Measurements from ENCODE around the gene RING1. TPM values are rescaled to one million over a fixed set of nuclear protein-coding genes. Genes with fewer than 3 reads are reported as not detected.

RING1 gene
- total and polyA plus RNA-seq, 10 of the 15 experiments (the other 5 are each of a cell fraction or from before 2014, with no cell fraction given) = 2.0 to 27.2 (median 15.8) TPM

- no peak for TF ChIP-seq PRDM15 (CRISPR knock-in tag; IDR thresholded peaks at IDR 0.05)
These were observed 35.4 kb upstream of the RING1 start (continued) for GRCh38 chr6:33172688-33173534.

- intact Hi-C loops (cut with micrococcal nuclease; ENCODE audit: unreplicated experiment) = loop anchor here (2.0 kb wide), 2 partner anchors 51 to 75 kb away; no protein-coding TSS in a partner anchor
- H3K79me2 ChIP-seq (ENCODE audit: control insufficient read depth, insufficient read depth, low read length) = no peaks in the 10 kb centered on the region
- FAIRE-seq = no peak
- no peak overlapping the region for H3K4me2 ChIP-seq (ENCODE audit: control insufficient read depth, insufficient read depth)
- POLR2A ChIA-PET = interaction anchor here (0.8 to 1.6 kb wide), 7 partner anchors 17 to 159 kb away, joined by 3 to 5 read pairs (median 3); no protein-coding TSS in a partner anchor
- 0% methylated on average over 10 of the region's 11 CpGs for WGBS (ENCODE audit: insufficient coverage, insufficient replicate concordance, low lambda C conversion rate, missing lambda C conversion rate)
- no peak for ATAC-seq
- H2AFZ ChIP-seq (ENCODE audit: control insufficient read depth, low read depth, low read length) = no peak overlapping the region
- in situ Hi-C loops (cut with MboI) = no loop called here
- RAD21 ChIA-PET (ENCODE audit: unreplicated experiment) = interaction anchor here (0.6 to 3.9 kb wide), 14 partner anchors 9 to 173 kb away, joined by 3 to 27 read pairs (median 4); no protein-coding TSS in a partner anchor
- H4K20me1 ChIP-seq (ENCODE audit: control insufficient read depth, insufficient read depth) = no peaks in the 10 kb centered on the region
- no TSS peak for BruUV-seq (replicated peaks)
- no peaks in the 10 kb centered on the region for H3K9me3 ChIP-seq (replicated peaks; ENCODE audit: control insufficient read depth, insufficient read depth, low read length)
- H3K9ac ChIP-seq (ENCODE audit: control insufficient read depth, insufficient read depth, low read length) = no peak overlapping the region
- no peaks in the 10 kb centered on the region for H3K36me3 ChIP-seq (ENCODE audit: control insufficient read depth in 2 of 2, insufficient read depth in 2 of 2, low read length in 1 of 2)
- H3K4me1 ChIP-seq (ENCODE audit: control insufficient read depth, insufficient read depth, low read length) = no peaks in the 10 kb centered on the region; the same call in 1 of the 2 replicates
- no peak overlapping the region for H3K27ac ChIP-seq (ENCODE audit: control insufficient read depth, insufficient read depth)
- SMC1A ChIA-PET (ENCODE audit: uncharacterized antibody, unreplicated experiment) = interaction anchor here (0.7 to 4.3 kb wide), 16 partner anchors 13 to 189 kb away, joined by 3 to 27 read pairs (median 4); partner anchors contain the start of gene HLA-DPB1
- no peaks in the 10 kb centered on the region for H3K27me3 ChIP-seq (replicated peaks in 1 of 2; ENCODE audit: control insufficient read depth in 2 of 2, insufficient read depth in 2 of 2, low read length in 1 of 2)
- CTCF ChIA-PET = interaction anchor here (0.6 to 6.0 kb wide), 23 partner anchors 13 to 220 kb away, joined by 3 to 58 read pairs (median 4); partner anchors contain the start of gene HLA-DMA
- H3K4me3 ChIP-seq = no peak overlapping the region
- no peak for DNase-seq (ENCODE audit: low read depth, low spot score)
- TF ChIP-seq EP300 (IDR thresholded peaks at IDR 0.05; ENCODE audit: borderline replicate concordance in 1 of 2, control insufficient read depth in 1 of 2, low read depth in 2 of 2, low read length in 2 of 2) = no peak
- TF ChIP-seq SP1 (IDR thresholded peaks at IDR 0.05; ENCODE audit: low read depth, low read length) = no peak
- no peak for TF ChIP-seq FOXM1 (IDR thresholded peaks at IDR 0.05; ENCODE audit: low read depth, low read length)
- TF ChIP-seq CREB1 (IDR thresholded peaks at IDR 0.05; ENCODE audit: low read depth) = no peak
- no peak for TF ChIP-seq SREBF2 (IDR thresholded peaks at IDR 0.05; ENCODE audit: low read length)
- TF ChIP-seq SKIL (IDR thresholded peaks at IDR 0.05; ENCODE audit: low read depth, poor library complexity, severe bottlenecking) = no peak
- no peak for TF ChIP-seq ETV6 (conservative IDR thresholded peaks at IDR 0.05 in 1 of 2, IDR thresholded peaks at IDR 0.05 in 1 of 2; ENCODE audit: borderline replicate concordance in 1 of 2, low read depth in 1 of 2)
- no peak for TF ChIP-seq ZBED1 (IDR thresholded peaks at IDR 0.05; ENCODE audit: borderline replicate concordance)
- TF ChIP-seq ZNF217 (IDR thresholded peaks at IDR 0.05) = no peak
- TF ChIP-seq CBX3 (IDR thresholded peaks at IDR 0.05; ENCODE audit: borderline replicate concordance, low read depth) = no peak
- no peak for TF ChIP-seq SMAD5 (IDR thresholded peaks at IDR 0.05; ENCODE audit: low read depth)
These were observed 34.6 kb upstream of the RING1 start for GRCh38 chr6:33173535-33174180.
